Measurements from ENCODE around the gene PIGP.

The PIGP gene

DNA sequence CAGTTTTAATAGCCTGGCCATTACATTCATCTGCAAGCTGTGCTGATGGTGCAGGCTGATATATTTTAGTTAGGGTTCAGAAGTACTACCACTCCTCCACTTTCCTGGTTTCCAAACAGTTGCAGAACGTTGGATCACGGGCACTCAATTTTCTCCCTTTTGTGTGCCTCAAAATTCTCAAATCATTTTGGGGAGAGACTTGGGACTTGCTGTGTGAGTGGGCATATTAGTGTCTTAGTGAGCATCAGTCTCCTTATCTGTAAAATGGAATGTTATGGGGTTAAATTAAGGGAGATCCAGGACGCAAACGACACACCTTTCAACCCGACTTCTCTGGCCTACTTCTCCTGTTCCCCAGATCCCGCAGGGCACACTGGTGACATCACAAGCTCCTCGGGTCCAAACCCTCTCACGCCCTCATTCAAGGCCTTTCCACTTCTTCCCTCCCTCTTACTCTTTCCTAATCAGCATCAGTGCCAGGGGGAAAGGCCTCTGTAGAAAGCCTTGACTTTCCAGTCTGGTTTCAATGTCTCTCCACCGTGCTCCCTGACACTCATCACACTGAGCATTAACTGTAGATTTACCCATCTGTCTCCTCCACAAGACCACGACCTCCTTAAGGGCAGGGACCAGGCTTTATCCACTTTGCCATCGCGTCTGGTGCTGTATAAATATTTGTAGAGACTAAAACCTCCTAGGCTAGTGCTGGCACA is 1.2 kb downstream of the PIGP start:
- Histone ChIP-seq H3K27me3 (ENCODE audit: insufficient read depth, low read depth) (no peaks in the 10 kb centered on the region), H3K4me1 (ENCODE audit: low read depth, poor library complexity, severe bottlenecking) (peaks cover 20% of the 10 kb centered on the region), H3K9ac (peak overlapping the region; percentile 95; the same call in 1 of the 2 replicates), H3K27ac (peak overlapping the region; percentile 80; the same call in 1 of the 2 replicates), H3K79me2 (ENCODE audit: insufficient read depth, low read depth) (peaks cover 32% of the 10 kb centered on the region), H3K36me3 (ENCODE audit: insufficient read depth) (no peaks in the 10 kb centered on the region), H2AFZ (ENCODE audit: low read depth) (peak overlapping the region; percentile 73), H3K4me2 (peak overlapping the region; percentile 34), H4K20me1 (ENCODE audit: insufficient read depth) (no peaks in the 10 kb centered on the region; the same call in 1 of the 2 replicates), H3K4me3 (IDR thresholded peaks at IDR 0.05; ENCODE audit: insufficient read depth, low read depth, low read length) (no peak overlapping the region)
- TF ChIP-seq, protein P1, sequence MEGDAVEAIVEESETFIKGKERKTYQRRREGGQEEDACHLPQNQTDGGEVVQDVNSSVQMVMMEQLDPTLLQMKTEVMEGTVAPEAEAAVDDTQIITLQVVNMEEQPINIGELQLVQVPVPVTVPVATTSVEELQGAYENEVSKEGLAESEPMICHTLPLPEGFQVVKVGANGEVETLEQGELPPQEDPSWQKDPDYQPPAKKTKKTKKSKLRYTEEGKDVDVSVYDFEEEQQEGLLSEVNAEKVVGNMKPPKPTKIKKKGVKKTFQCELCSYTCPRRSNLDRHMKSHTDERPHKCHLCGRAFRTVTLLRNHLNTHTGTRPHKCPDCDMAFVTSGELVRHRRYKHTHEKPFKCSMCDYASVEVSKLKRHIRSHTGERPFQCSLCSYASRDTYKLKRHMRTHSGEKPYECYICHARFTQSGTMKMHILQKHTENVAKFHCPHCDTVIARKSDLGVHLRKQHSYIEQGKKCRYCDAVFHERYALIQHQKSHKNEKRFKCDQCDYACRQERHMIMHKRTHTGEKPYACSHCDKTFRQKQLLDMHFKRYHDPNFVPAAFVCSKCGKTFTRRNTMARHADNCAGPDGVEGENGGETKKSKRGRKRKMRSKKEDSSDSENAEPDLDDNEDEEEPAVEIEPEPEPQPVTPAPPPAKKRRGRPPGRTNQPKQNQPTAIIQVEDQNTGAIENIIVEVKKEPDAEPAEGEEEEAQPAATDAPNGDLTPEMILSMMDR (conservative IDR thresholded peaks at IDR 0.05; ENCODE audit: low read depth, low read length) = no peak

DNA sequence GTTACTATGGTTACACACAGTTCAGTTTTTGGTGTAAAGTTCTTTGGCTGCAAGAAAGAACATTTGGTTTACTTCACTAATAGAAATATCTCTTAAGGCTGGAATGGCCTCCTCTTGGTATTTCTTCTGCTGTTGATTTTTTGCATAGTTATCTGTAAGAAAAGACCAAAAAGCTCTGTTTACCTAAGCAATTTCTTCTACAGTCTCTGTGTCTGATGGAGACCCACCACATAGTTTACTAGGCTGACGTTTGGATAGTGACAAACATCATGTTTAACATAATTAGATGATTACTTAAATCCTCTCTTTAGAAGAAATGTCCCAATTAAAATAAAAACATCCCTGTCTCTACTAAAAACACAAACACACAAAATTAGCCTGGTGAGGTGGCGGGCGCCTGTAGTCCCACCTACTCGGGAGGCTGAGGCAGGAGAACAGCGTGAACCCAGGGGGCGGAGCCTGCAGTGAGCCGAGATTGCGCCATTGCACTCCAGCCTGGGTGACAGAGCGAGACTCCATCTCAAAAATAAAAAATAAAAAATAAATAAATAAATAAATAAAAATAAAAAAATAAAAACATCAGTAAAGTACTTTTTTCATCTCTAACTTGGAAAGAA is 7.2 kb downstream of the PIGP start:
- no peaks in the 10 kb centered on the region for H4K20me1 ChIP-seq (ENCODE audit: insufficient read depth)
- no peak overlapping the region for H3K4me2 ChIP-seq
- H2AFZ ChIP-seq (ENCODE audit: low read depth) = no peak overlapping the region
- H3K27me3 ChIP-seq (ENCODE audit: insufficient read depth, low read depth) = no peaks in the 10 kb centered on the region
- H3K9ac ChIP-seq = no peak overlapping the region
- TF ChIP-seq, protein P1 (conservative IDR thresholded peaks at IDR 0.05; ENCODE audit: low read depth, low read length) = no peak
- H3K4me1 ChIP-seq (ENCODE audit: low read depth, poor library complexity, severe bottlenecking) = no peaks in the 10 kb centered on the region
- H3K36me3 ChIP-seq (ENCODE audit: insufficient read depth) = no peaks in the 10 kb centered on the region
- no peak overlapping the region for H3K27ac ChIP-seq
- H3K79me2 ChIP-seq (ENCODE audit: insufficient read depth, low read depth) = no peaks in the 10 kb centered on the region
- no peak overlapping the region for H3K4me3 ChIP-seq (IDR thresholded peaks at IDR 0.05; ENCODE audit: insufficient read depth, low read depth, low read length)

DNA sequence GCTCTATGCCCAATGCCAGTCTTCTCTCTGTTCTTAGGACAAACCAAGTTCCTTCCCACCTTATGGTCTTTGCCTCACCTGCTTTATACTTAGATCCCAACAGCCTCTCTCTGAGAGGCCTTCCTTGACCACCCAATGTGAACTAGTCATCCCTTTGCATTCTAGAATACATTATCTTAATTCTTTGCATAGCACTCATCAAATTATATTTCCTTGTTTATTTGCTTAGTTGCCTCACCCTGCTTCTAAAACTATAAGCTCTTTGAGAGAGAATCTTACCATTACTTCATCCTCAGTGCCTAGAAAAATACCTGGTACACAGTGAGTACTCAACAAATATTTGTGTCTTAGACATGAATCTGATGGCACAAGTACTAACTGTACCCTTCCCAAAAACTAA is 8.0 kb downstream of the PIGP start:
- Histone ChIP-seq H3K27ac (no peak overlapping the region), H3K4me2 (no peak overlapping the region), H3K4me1 (ENCODE audit: low read depth, poor library complexity, severe bottlenecking) (no peaks in the 10 kb centered on the region), H3K27me3 (ENCODE audit: insufficient read depth, low read depth) (no peaks in the 10 kb centered on the region), H3K9ac (no peak overlapping the region), H3K79me2 (ENCODE audit: insufficient read depth, low read depth) (no peaks in the 10 kb centered on the region), H4K20me1 (ENCODE audit: insufficient read depth) (no peaks in the 10 kb centered on the region), H3K4me3 (IDR thresholded peaks at IDR 0.05; ENCODE audit: insufficient read depth, low read depth, low read length) (no peak overlapping the region), H2AFZ (ENCODE audit: low read depth) (no peak overlapping the region), H3K36me3 (ENCODE audit: insufficient read depth) (no peaks in the 10 kb centered on the region)
- TF ChIP-seq, protein P1 (conservative IDR thresholded peaks at IDR 0.05; ENCODE audit: low read depth, low read length) = no peak

DNA sequence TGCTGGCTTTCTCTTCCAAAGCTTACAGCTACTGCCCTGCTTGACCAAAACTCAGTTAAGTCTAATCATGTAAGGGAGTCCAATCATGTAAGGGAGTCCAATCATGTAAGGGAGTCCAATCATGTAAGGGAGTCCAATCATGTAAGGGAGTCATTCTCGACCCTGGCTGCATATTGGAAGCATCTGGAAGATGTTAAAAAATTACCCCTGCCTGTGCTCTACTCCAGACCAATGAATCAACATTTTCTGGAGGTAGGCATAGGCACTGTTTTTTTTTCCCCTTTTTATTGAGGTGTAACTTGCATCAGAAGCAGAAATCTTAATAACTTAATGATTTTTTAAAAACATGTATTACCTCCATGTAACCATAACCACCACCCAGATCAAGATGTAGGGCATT is 9.4 kb downstream of the PIGP start:
- no peaks in the 10 kb centered on the region for H3K36me3 ChIP-seq (ENCODE audit: insufficient read depth)
- no peak overlapping the region for H3K9ac ChIP-seq
- H3K27ac ChIP-seq = no peak overlapping the region
- H4K20me1 ChIP-seq (ENCODE audit: insufficient read depth) = no peaks in the 10 kb centered on the region
- TF ChIP-seq, protein P1 (conservative IDR thresholded peaks at IDR 0.05; ENCODE audit: low read depth, low read length) = no peak
- no peaks in the 10 kb centered on the region for H3K27me3 ChIP-seq (ENCODE audit: insufficient read depth, low read depth)
- no peak overlapping the region for H2AFZ ChIP-seq (ENCODE audit: low read depth)
- no peaks in the 10 kb centered on the region for H3K4me1 ChIP-seq (ENCODE audit: low read depth, poor library complexity, severe bottlenecking)
- H3K79me2 ChIP-seq (ENCODE audit: insufficient read depth, low read depth) = no peaks in the 10 kb centered on the region
- H3K4me2 ChIP-seq = no peak overlapping the region
- H3K4me3 ChIP-seq (IDR thresholded peaks at IDR 0.05; ENCODE audit: insufficient read depth, low read depth, low read length) = no peak overlapping the region

Data from KMS-11 (cell line).